GM06990 (cell line): ENCODE data around the gene SLC46A1.

Experiments
- DNase-seq: peaks from one replicate; pipeline ENCODE4 v3.0.0-alpha.2; 2011; ENCODE audit not compliant: insufficient read length; ENCODE audit errors: extremely low read depth
- H3K27me3 ChIP-seq: replicated peaks from 2 replicates; pipeline ENCODE4 v1.6.0; 2011; ENCODE audit warnings: low read length; ENCODE audit not compliant: control insufficient read depth, insufficient read depth
- H3K36me3 ChIP-seq: 2 replicates; pipeline ENCODE4 v1.5.1; 2011; ENCODE audit warnings: low read length; ENCODE audit not compliant: control insufficient read depth, insufficient read depth
- H3K4me3 ChIP-seq: replicated peaks from 2 replicates; pipeline ENCODE4 v1.5.1; 2011; ENCODE audit warnings: low read depth, mild to moderate bottlenecking, control low read depth, low read length
- CTCF ChIP-seq: IDR thresholded peaks from 2 replicates; pipeline ENCODE4 v1.5.1; 2011; ENCODE audit warnings: low read length, control low read depth, mild to moderate bottlenecking, inconsistent platforms; ENCODE audit not compliant: insufficient read depth, poor library complexity, severe bottlenecking

SLC46A1 gene

GRCh38 chr17:28372203-28372944, 33.6 kb downstream of the SLC46A1 start:
- peak; percentile 64 for DNase-seq
- TF ChIP-seq CTCF, result no peak
- Histone ChIP-seq H3K27me3 (no peaks in the 10 kb centered on the region), H3K4me3 (peak overlapping the region; percentile 86), H3K36me3 (no peaks in the 10 kb centered on the region)

DNA sequence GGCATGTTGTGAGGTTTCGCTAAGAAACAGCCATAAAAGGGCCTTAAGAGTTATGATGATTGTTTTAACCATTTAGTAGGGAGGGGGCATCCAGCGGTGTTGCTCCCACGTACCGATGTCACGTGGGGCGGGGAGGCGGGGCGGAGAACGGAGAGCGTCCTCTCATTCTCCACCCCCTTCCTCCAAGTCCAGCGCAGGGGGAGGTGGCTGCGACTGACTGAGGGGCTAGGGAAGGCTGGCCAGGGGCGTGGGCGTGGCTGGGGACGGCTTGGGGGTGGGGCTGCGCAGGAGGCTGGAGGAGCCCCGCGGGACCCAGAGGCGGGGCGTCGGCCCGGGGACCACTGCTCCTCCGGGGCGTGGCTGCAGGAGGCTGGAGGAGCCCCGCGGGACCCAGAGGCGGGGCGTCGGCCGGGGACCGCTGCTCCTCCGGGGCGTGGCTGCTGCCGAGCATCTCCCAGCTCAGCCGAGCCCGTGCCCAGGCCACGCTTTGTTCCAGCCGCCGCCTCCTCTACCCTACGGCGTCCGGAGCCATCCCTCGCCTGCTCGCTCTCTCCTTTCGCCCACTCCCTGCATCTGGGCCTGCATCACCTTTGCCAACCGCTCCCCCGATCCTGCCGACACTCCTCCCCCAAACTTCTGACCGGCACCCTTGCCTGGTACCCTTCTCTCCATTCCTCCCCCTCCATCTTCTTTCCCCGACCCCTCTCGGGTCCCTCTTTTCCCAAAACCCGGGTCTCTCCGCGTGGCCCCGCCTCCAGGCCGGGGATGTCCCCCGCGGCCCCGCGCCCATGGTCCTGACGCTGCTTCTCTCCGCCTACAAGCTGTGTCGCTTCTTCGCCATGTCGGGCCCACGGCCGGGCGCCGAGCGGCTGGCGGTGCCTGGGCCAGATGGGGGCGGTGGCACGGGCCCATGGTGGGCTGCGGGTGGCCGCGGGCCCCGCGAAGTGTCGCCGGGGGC, 34.5 kb downstream of the SLC46A1 start, which contains the start of gene SARM1:
Gene SARM1 (plus strand): TSS at position 450 of the 958 bp plus-strand sequence. CDS start 339 bp downstream, at position 789.
- Histone ChIP-seq H3K4me3 (peak within 1 kb of the TSS; percentile 86), H3K27me3 (no peaks in the 10 kb centered on the region), H3K36me3 (no peaks in the 10 kb centered on the region)
- TF ChIP-seq CTCF, result no peak
- peak; percentile 91 for DNase-seq

- DNase-seq, result no peak
- Histone ChIP-seq H3K4me3 (no peak overlapping the region; the same call in 1 of the 2 replicates), H3K27me3 (no peaks in the 10 kb centered on the region), H3K36me3 (no peaks in the 10 kb centered on the region)
- no peak for TF ChIP-seq CTCF
Measured at GRCh38 chr17:28370744-28371103, 35.3 kb downstream of the SLC46A1 start.

- Histone ChIP-seq H3K4me3 (peak within 1 kb of the TSS; percentile 86), H3K27me3 (no peaks in the 10 kb centered on the region), H3K36me3 (no peaks in the 10 kb centered on the region)
- DNase-seq, result no peak
- no peak for TF ChIP-seq CTCF
Measured at GRCh38 chr17:28370035-28370743, 35.8 kb downstream of the SLC46A1 start, which contains the start of gene VTN. TSS of gene VTN (minus strand) at chr17:28370307. CDS start at chr17:28370203, 104 bp downstream.

DNA sequence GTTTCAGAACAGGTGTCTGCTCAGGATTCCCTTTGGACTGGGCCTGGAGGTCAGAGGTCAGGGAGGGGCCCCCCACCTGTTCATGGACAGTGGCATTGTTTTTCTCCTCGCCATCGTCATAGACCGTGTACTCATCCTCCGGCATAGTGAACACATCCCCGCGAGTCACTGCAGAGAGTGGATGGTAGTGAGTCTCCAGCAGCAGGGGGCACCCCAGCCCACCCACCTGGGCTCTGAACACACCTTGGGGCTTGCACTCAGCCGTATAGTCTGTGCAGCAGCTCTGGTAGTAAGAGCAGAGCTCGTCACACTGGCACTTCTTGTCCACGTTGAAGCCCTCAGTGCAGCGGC, 36.4 kb downstream of the SLC46A1 start:
- Histone ChIP-seq H3K27me3 (no peaks in the 10 kb centered on the region), H3K4me3 (no peak overlapping the region), H3K36me3 (no peaks in the 10 kb centered on the region; the same call in 1 of the 2 replicates)
- TF ChIP-seq CTCF, result no peak
- DNase-seq, result no peak
